Stimulated activated naive CD8-positive, alpha-beta T cell treated with anti-CD3 and anti-CD28 coated beads, Interleukin-15, Interleukin-2, amounts not matched to agents 100 ng/mL and 50 ng/mL, for 24 hours (primary cell): ENCODE results near the gene SETDB1.

Source experiments
- H3K27ac Mint-ChIP-seq: one replicate; pipeline ENCODE4 v1.8.0; 2021; ENCODE audit warnings: mild to moderate bottlenecking, mixed read lengths
- H3K27me3 Mint-ChIP-seq: one replicate; pipeline ENCODE4 v1.8.0; 2021; ENCODE audit warnings: mixed read lengths
- H3K36me3 Mint-ChIP-seq: one replicate; pipeline ENCODE4 v1.8.0; 2021; ENCODE audit warnings: low read depth, mixed read lengths
- H3K4me1 Mint-ChIP-seq: one replicate; pipeline ENCODE4 v1.8.0; 2021; ENCODE audit warnings: low read depth, mixed read lengths
- H3K4me3 Mint-ChIP-seq: one replicate; pipeline ENCODE4 v1.8.0; 2021; ENCODE audit warnings: mild to moderate bottlenecking, mixed read lengths
- H3K9me3 Mint-ChIP-seq: one replicate; pipeline ENCODE4 v1.8.0; 2021; ENCODE audit warnings: mixed read lengths

SETDB1 gene

DNA sequence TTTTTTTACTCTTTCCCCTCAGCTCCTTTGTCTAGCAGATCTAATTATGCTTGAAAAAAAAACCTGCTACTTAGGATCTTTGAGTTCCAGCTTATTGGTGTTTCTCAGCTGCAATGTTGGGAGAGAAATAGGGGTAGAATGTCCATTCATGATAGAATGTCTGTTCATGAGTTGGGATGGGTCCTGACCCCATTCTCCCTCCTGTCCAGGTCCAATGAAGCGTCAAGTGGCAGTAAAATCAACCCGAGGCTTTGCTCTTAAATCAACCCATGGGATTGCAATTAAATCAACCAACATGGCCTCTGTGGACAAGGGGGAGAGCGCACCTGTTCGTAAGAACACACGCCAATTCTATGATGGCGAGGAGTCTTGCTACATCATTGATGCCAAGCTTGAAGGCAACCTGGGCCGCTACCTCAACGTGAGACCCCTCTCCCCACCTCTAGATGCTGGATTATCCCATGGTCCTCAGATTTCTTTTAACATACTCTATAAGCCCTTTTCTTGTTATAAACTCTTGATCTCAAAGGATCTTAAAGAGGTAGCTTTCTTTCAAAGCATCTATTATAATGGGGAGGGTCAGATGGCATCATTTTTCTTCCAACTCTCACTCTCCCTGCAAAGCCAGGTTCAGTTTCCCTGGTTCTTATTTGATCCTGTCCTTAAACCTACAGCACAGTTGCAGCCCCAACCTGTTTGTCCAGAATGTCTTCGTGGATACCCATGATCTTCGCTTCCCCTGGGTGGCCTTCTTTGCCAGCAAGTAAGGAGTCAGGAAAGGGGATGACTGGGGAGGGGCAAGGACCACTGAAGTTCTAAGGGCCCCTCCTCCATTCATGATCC is 37.4 kb downstream of the SETDB1 start:
- no peak overlapping the region for H3K4me3 Mint-ChIP-seq
- peaks cover 3% of the 10 kb centered on the region for H3K4me1 Mint-ChIP-seq
- no peaks in the 10 kb centered on the region for H3K9me3 Mint-ChIP-seq
- H3K27me3 Mint-ChIP-seq, result no peaks in the 10 kb centered on the region
- H3K27ac Mint-ChIP-seq, result peak overlapping the region; percentile 28
- peaks cover 83% of the 10 kb centered on the region for H3K36me3 Mint-ChIP-seq

DNA sequence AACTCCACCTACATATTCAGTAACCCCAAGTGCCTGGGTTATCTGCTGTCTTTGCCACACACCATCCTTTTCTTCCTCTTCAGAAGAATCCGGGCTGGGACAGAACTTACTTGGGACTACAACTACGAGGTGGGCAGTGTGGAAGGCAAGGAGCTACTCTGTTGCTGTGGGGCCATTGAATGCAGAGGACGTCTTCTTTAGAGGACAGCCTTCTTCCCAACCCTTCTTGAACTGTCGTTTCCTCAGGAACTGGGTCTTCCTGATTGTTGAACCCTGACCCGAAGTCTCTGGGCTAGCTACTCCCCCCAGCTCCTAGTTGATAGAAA is 38.0 kb downstream of the SETDB1 start:
- Mint-ChIP-seq H3K27me3 (no peaks in the 10 kb centered on the region), H3K27ac (peak overlapping the region; percentile 28), H3K4me1 (peaks cover 3% of the 10 kb centered on the region)

DNA sequence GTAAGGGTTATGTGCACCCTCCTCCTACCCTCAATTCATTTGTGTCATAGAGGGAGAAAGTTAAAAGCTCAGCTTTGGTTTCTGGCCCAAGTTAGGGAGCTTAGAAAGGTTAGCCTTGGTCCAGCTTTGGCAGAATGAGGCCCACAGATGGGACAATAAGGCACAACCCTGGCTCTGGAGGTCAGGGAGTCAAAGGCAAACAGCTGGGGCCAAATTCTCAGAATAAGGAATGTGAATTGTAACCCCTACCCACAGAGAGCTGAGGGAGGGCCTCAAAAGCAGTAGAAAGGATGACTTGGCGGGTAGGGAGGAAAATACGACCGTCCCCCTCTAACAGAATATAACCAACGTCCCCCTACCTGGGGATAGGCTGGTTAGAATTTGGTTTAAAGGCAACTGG is 39.4 kb downstream of the SETDB1 start:
- no peaks in the 10 kb centered on the region for H3K27me3 Mint-ChIP-seq
- H3K4me1 Mint-ChIP-seq, result peaks cover 9% of the 10 kb centered on the region
- peak overlapping the region; percentile 42 for H3K27ac Mint-ChIP-seq
- peaks cover 69% of the 10 kb centered on the region for H3K36me3 Mint-ChIP-seq
- no peak overlapping the region for H3K4me3 Mint-ChIP-seq
- H3K9me3 Mint-ChIP-seq, result no peaks in the 10 kb centered on the region

More for the DNA sequence above, 38.0 kb downstream of the SETDB1 start:
- H3K9me3 Mint-ChIP-seq, result no peaks in the 10 kb centered on the region
- peaks cover 82% of the 10 kb centered on the region for H3K36me3 Mint-ChIP-seq
- no peak overlapping the region for H3K4me3 Mint-ChIP-seq

DNA sequence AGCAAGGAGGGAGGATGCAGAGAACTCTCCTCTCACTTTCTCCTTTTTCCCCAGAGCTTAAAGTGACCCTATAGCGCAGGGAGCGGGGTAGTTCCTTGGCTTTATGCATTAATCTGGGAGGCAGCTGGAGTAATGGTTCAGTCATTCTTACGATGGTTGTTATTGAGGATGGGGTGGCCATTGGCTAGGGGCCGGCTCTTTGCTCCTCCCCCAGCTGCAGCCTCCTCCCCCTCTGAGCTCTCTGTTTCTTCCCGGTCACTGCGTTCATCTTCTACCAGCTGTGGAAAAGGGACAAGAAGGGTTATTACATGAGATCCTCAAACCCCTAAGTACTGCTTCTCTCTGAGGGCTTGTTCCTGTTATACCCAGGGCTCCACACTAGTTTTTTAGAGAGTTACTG is 39.8 kb downstream of the SETDB1 start:
- no peak overlapping the region for H3K4me3 Mint-ChIP-seq
- peak overlapping the region; percentile 42 for H3K27ac Mint-ChIP-seq
- peaks cover 69% of the 10 kb centered on the region for H3K36me3 Mint-ChIP-seq
- peaks cover 13% of the 10 kb centered on the region for H3K4me1 Mint-ChIP-seq
- no peaks in the 10 kb centered on the region for H3K9me3 Mint-ChIP-seq
- H3K27me3 Mint-ChIP-seq, result no peaks in the 10 kb centered on the region

DNA sequence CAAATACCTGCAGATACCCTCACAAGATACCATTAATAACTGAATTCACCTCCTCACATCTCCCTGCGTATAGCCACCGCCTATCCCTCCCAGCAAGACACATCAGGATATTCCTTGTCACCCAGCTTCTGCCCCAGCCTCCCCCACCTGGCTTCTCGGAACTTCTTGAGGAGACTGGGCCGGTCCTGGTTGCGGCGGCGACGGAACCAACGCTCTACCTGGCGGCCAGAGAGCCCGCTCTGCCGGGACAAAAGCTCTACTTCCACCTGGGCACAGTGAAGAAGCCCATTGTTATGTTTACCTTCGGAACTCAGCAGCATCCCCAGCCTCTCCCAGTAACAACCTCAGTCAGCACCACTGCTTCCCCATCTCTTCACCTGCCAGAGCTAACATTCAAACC is 41.8 kb downstream of the SETDB1 start:
- no peak overlapping the region for H3K4me3 Mint-ChIP-seq
- no peak overlapping the region for H3K27ac Mint-ChIP-seq
- H3K9me3 Mint-ChIP-seq, result no peaks in the 10 kb centered on the region
- H3K36me3 Mint-ChIP-seq, result peaks cover 68% of the 10 kb centered on the region
- H3K4me1 Mint-ChIP-seq, result peaks cover 33% of the 10 kb centered on the region
- H3K27me3 Mint-ChIP-seq, result no peaks in the 10 kb centered on the region

DNA sequence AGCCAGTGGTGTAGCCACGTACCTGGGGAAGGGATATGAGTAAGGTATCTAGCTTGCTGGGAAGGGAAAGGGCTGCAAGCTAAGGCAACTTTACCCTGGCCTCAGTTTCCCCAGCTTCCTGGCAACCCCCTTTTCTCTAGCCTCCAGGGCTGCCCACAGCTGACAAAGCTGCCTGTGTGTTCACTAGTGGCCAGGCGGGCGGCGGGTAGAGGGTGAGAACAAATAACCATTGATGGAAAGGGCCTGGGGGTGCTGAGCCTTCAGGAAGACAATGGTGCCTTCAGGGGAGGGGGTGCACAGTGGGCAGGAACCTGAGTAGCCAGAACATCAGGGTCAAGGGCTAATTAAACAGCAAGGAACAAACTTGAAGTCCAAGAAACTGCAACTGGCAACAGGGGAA is 42.3 kb downstream of the SETDB1 start:
- no peaks in the 10 kb centered on the region for H3K9me3 Mint-ChIP-seq
- H3K27ac Mint-ChIP-seq, result no peak overlapping the region
- no peaks in the 10 kb centered on the region for H3K27me3 Mint-ChIP-seq
- peaks cover 37% of the 10 kb centered on the region for H3K4me1 Mint-ChIP-seq
- H3K4me3 Mint-ChIP-seq, result no peak overlapping the region
- H3K36me3 Mint-ChIP-seq, result peaks cover 66% of the 10 kb centered on the region

DNA sequence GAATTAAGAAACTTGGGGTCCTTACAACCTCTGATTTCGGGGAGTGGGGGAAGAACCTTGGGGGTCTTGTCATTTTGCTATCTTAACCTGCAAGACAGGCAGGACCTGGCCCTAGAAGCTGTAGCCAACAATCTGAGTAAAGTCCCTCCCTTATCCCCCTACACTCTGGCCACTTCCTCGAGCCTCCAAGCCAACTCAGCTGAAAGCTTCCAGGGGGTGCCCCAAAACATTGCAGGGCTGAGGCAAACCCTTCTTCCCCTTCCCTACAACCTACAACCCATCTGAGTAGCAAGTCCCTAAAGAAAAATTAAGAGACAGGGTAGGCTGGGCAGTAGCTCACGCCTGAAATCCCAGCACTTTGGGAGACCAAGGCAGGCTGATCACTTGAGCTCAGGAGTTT is 43.5 kb downstream of the SETDB1 start:
- Mint-ChIP-seq H3K4me3 (no peak overlapping the region), H3K27ac (peak overlapping the region; percentile 89), H3K9me3 (no peaks in the 10 kb centered on the region), H3K4me1 (peaks cover 40% of the 10 kb centered on the region), H3K36me3 (peaks cover 55% of the 10 kb centered on the region), H3K27me3 (no peaks in the 10 kb centered on the region)

DNA sequence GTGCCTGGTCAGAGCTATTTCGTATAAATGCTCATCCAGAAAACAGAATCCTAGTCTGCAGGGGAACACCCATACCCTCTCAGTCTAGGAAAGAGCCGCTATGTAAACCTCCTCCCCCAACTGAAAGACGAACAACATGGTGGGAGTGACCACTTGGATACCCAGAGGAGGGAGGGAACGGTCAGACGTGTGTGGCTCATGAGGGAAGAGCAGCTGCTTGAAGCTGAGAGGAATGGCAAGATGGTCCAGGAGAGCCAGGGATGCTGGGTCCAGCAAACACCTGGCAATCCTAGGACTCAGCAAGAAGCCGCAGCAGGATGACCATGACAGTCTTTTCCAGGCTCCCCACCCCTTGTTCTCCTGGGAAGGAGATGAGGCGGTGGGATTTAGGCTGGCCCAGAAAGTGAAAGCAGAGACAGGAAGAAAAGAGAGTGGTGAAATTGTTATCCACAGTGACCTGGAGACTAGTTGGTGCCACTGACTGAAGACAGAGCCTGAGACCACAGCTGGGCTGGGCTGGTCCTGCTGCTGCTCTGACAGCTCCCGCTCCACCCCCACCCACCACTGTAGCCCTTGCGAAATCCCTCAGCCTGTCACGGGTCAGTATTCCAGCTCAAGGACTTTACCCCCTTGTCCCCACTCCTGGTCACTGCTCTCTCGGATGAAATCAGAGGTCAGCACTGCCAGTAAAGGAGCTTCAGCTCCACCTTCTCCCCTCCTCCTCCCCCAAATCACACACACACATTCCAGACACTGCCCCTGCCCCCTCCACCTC is 44.8 kb downstream of the SETDB1 start:
- Mint-ChIP-seq H3K27ac (peak overlapping the region; percentile 89), H3K4me1 (peaks cover 45% of the 10 kb centered on the region), H3K27me3 (no peaks in the 10 kb centered on the region), H3K36me3 (peaks cover 47% of the 10 kb centered on the region), H3K4me3 (peak overlapping the region; percentile 90), H3K9me3 (no peaks in the 10 kb centered on the region)

DNA sequence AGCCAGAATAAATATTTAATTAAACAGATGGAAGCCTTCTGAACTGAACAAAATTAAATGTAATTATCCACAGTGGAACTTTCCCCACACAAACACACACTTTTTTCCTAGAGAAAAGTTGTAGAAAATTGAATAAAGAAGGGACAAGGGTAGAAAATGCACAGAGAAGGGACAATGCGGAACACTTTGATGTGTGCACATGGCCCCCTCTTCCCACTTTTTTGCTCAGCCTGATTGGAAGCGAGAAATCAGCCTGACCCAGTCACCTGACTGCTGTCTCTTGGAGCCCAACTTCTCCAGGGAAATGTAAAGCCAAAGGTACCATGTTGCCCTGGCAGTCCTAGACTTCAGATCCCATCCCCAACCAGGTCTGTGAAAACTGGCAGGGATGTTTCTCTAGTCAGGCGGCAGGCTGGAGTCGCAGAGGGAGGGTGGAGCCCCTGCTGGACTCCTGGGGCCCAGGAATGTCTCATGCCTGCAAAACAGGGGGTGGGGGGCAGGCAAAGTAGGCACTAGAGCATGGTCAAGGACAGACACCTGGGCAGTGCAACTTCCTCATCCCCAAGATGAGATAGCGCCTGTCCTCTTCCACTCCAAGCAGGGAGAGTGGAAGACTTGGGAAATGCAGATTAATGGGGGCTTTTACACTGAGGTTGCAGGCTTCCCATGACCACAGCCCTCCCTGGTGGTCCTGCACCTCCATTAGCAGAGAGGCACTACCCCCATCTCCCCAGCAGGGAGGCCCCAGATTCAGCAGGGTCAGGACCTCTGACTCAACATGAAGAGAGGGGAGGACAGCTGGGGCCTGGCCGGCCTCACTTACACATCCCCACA is 45.6 kb downstream of the SETDB1 start:
- Mint-ChIP-seq H3K27me3 (no peaks in the 10 kb centered on the region), H3K4me3 (peak overlapping the region; percentile 90), H3K4me1 (peaks cover 53% of the 10 kb centered on the region), H3K36me3 (peaks cover 40% of the 10 kb centered on the region), H3K9me3 (no peaks in the 10 kb centered on the region), H3K27ac (peak overlapping the region; percentile 89)

DNA sequence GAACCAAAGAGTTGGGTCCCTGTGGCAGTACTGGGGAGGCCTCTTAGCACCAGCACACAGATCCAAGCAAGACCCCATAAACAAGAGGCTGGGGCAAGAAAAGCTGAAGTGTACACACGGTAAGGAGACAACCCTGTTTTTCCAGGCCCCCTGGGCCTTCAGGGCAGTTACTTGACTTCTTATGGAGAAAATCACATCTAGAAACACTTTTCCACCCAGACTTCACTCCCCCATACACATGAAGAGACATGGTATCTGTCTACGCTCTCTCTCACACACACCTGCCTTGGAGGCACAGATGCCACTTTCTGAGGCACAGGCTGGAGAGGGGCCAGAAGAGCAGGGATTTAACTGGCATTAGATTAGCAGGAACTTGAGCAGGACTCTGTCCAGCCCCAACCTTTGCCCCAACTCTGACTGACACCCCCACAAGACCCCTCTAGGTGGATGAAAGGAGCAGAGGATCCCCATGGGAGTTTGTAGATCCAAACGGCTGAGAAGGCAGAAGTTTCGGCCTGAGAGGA is 46.3 kb downstream of the SETDB1 start:
- H3K27ac Mint-ChIP-seq, result peak overlapping the region; percentile 89
- peaks cover 34% of the 10 kb centered on the region for H3K36me3 Mint-ChIP-seq
- H3K4me3 Mint-ChIP-seq, result peak overlapping the region; percentile 90
- no peaks in the 10 kb centered on the region for H3K9me3 Mint-ChIP-seq
- peaks cover 60% of the 10 kb centered on the region for H3K4me1 Mint-ChIP-seq
- no peaks in the 10 kb centered on the region for H3K27me3 Mint-ChIP-seq

DNA sequence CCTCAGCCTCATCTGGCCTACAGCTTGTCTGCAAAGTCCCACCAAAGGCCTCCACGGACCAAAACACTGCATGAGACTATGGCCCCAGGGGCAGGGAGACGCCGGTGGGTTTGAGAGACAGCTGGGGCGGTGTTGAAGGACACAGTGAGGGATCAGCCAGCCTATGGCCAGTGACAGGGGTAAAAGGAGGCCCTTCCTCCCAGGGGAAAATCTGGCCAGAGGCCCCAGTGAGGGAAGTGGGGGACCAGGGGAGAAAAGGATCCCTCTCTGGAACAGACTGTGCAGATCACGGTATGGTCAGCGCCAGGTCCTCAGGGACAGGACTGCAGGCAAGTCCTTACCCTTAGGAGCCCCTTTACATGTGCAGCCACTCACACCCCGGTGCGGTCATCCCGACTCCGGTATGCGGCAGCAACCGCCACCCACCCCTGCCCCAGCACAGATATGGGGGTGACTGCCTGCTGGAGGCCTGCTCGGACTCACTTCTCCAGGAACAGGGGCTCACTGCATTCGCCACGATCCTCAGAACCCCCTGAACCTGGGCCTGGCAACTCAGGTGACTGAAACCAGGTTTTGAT is 47.2 kb downstream of the SETDB1 start:
- peaks cover 64% of the 10 kb centered on the region for H3K4me1 Mint-ChIP-seq
- peaks cover 25% of the 10 kb centered on the region for H3K36me3 Mint-ChIP-seq
- H3K27me3 Mint-ChIP-seq, result no peaks in the 10 kb centered on the region
- peak overlapping the region; percentile 89 for H3K27ac Mint-ChIP-seq
- no peaks in the 10 kb centered on the region for H3K9me3 Mint-ChIP-seq
- H3K4me3 Mint-ChIP-seq, result peak overlapping the region; percentile 90

DNA sequence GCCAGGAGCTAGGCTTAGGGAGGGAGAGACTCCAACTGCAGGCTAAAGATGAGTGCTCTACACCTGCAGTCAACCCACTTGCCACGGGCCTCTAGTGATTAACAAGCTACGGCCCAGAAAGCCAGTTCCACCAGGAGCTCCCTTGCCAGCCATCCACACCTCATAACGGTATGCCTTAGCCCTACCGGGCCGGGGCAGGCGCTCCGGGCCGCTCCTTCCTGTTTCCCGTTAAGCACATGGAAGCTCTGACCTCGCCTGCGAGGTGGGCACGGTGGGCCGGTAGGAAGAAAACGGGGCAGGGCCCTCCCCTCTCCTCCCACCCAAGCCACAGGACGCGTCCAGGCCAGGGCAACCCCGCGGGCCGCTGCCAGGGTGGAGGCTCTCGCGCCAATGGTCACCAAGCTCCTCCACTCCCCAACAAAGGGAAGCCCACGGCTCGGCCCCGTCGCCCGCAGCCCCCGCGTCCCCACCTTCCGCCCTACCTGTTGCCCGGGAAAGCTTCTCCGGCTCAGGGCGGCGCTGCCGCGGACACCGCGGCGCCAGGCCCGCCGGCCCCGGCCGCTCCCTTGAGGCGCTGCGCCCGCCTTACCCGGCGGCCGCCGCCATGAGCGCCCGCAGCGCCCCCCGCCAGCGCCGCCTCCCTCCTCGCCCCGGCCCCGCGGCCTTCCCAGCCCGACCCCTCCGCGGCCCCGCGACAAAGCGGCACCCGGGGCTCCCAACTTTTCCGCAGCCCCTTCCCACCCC is 47.8 kb downstream of the SETDB1 start:
- peak overlapping the region; percentile 90 for H3K4me3 Mint-ChIP-seq
- H3K9me3 Mint-ChIP-seq, result no peaks in the 10 kb centered on the region
- H3K27me3 Mint-ChIP-seq, result no peaks in the 10 kb centered on the region
- H3K27ac Mint-ChIP-seq, result peak overlapping the region; percentile 89
- H3K36me3 Mint-ChIP-seq, result peaks cover 19% of the 10 kb centered on the region
- H3K4me1 Mint-ChIP-seq, result peaks cover 69% of the 10 kb centered on the region

DNA sequence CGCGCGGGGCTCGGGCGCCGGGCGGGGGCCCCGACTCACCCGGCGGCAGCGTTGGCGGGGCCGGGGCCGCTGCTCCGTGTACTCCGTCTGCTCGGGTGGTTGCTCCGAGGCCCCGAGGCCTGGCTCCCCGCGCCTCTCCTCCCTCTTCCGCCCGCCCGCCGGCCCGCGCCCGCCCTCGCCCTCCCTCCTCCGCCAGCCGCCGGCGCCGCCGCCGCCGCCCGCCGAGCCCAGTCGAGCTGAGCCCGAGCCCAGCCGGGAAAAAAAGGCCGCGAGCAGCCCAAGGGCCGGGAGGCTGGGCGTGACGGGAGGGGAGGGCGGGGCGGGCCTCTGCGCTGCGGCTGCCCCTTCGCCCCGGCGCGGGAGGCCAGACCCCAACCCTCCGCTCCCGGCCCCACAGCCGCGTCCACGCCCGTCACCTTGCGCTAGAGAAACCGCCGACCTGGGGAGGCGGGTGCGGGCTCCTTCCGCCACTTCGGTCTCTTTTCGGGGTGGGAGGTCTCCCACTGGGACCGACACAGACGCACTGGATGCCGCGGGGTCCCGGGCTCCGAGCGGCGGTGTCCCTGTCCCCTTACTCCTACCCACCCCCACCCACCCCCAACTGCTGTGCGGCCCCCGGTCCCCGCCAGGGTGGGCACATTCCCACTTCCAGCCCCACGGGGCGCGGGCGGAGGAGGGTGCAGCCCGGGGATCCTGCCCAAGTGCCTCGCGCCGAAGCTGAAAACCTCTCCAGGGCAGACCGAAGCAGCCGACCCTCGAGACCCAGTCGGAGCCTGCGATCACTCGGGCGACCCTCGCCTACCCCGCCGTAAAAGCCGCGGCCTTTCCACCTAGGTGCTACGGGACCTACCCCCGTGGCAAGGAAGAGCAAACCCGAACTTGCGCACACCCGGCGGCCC is 48.7 kb downstream of the SETDB1 start, which contains the start of gene CERS2:
TSS of gene CERS2 (minus strand) at position 256 of the 899 bp plus-strand sequence. CDS start 5,745 bp downstream, outside the sequence.
- Mint-ChIP-seq H3K4me1 (peaks cover 75% of the 10 kb centered on the region), H3K9me3 (no peaks in the 10 kb centered on the region), H3K4me3 (peak within 1 kb of the TSS; percentile 90), H3K36me3 (peaks cover 19% of the 10 kb centered on the region), H3K27ac (peak within 1 kb of the TSS; percentile 96), H3K27me3 (no peaks in the 10 kb centered on the region)
